Mononuclear cell (primary cell): ENCODE results near the gene SHISAL1. TPM values are rescaled to one million over a fixed set of nuclear protein-coding genes. Genes with fewer than 3 reads are reported as not detected.
"Not testable (repeated sequence)": the region's sequence is repeated elsewhere in the genome, so short reads cannot be mapped to it uniquely, and the experiment has no call there.

Source experiments
- H3K27me3 ChIP-seq: 2 replicates; pipeline ENCODE4 v1.6.0; 2011; ENCODE audit warnings: low read length, control low read depth; ENCODE audit not compliant: insufficient read depth
- H3K4me1 ChIP-seq: 2 replicates; pipeline ENCODE4 v1.5.1; 2011; ENCODE audit warnings: mild to moderate bottlenecking, low read length, control low read depth; ENCODE audit not compliant: insufficient read depth
- H3K4me3 ChIP-seq: 2 replicates; pipeline ENCODE4 v1.5.1; 2011; ENCODE audit warnings: mild to moderate bottlenecking, low read length, moderate library complexity
- H3K9me3 ChIP-seq: 2 replicates; pipeline ENCODE4 v1.5.1; 2011; ENCODE audit warnings: low read depth, mild to moderate bottlenecking, control low read depth, low read length
- total RNA-seq: library from RNA; depleted of rRNA; stranded (reverse); fragments of >200 nt; gene quantifications from one replicate; pipeline ENCODE4 v1.2.3, GENCODE V29; 2012

SHISAL1 gene
- total RNA-seq, 1 donor: not detected

DNA sequence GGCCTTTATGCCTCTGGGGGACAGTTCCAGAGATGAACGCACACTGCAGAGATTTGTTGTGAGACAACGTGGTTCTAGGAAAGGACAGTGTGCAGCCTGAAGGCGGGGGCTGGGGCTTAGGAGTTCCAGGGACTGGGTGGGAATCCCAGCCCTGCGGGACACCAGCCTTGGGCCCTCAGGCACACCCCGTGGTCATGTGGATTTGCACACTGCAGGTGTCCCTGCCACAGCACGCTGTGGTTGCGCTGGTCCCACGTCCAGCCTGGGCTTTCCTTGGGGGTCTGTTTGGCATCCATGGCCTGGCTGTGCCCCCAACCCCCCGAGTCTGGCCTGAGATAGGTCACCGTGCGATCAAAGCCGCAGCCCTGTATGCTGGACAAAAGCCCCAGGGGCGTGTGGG, 7.3 kb downstream of the SHISAL1 start:
- H3K4me3 ChIP-seq: no peak overlapping the region
- no peaks in the 10 kb centered on the region for H3K4me1 ChIP-seq
- H3K27me3 ChIP-seq: no peaks in the 10 kb centered on the region
- no peaks in the 10 kb centered on the region for H3K9me3 ChIP-seq

GRCh38 chr22:44304911-44305310, 7.8 kb downstream of the SHISAL1 start:
- H3K4me1 ChIP-seq: no peaks in the 10 kb centered on the region
- no peak overlapping the region for H3K4me3 ChIP-seq
- no peaks in the 10 kb centered on the region for H3K27me3 ChIP-seq
- H3K9me3 ChIP-seq: no peaks in the 10 kb centered on the region

DNA sequence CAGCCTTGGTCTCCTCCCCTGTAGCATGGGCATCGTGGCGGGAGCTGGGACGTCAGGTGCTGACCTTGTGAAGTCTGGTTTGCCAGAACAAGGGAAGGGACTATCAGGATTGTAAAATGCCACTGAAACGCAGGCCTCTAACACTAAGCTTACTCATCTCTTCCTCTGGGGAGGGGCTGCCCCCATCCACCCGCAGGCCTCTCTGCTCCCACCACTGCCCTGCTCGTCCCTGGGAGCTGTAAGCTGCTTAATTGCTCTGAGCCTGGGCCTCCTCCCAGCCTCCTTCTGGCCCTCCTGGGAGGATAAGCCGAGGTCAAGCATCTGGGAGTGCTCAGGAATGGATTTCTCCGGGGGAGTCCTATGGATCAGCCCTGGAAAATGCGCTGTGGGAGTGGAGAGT, 8.4 kb downstream of the SHISAL1 start:
- Histone ChIP-seq H3K9me3 (no peaks in the 10 kb centered on the region), H3K4me3 (no peak overlapping the region), H3K27me3 (no peaks in the 10 kb centered on the region), H3K4me1 (no peaks in the 10 kb centered on the region)

- not testable (repeated sequence) for H3K27me3 ChIP-seq, H3K4me1 ChIP-seq, H3K4me3 ChIP-seq, H3K9me3 ChIP-seq
Measured at GRCh38 chr22:44302363-44302762, 10.4 kb downstream of the SHISAL1 start.

GRCh38 chr22:44301039-44301438, 11.7 kb downstream of the SHISAL1 start:
- Histone ChIP-seq H3K27me3 (no peaks in the 10 kb centered on the region), H3K4me3 (no peak overlapping the region), H3K4me1 (no peaks in the 10 kb centered on the region), H3K9me3 (no peaks in the 10 kb centered on the region)

- Histone ChIP-seq H3K4me1 (no peaks in the 10 kb centered on the region), H3K4me3 (no peak overlapping the region), H3K9me3 (no peaks in the 10 kb centered on the region), H3K27me3 (no peaks in the 10 kb centered on the region)
Measured at GRCh38 chr22:44299124-44299523, 13.6 kb downstream of the SHISAL1 start.

- Histone ChIP-seq H3K9me3 (no peaks in the 10 kb centered on the region), H3K4me1 (no peaks in the 10 kb centered on the region), H3K27me3 (no peaks in the 10 kb centered on the region), H3K4me3 (no peak overlapping the region)
Measured at GRCh38 chr22:44298406-44299091, 14.2 kb downstream of the SHISAL1 start.

GRCh38 chr22:44297470-44298061, 15.2 kb downstream of the SHISAL1 start:
- Histone ChIP-seq H3K27me3 (no peaks in the 10 kb centered on the region), H3K9me3 (no peaks in the 10 kb centered on the region), H3K4me1 (no peaks in the 10 kb centered on the region), H3K4me3 (no peak overlapping the region)

DNA sequence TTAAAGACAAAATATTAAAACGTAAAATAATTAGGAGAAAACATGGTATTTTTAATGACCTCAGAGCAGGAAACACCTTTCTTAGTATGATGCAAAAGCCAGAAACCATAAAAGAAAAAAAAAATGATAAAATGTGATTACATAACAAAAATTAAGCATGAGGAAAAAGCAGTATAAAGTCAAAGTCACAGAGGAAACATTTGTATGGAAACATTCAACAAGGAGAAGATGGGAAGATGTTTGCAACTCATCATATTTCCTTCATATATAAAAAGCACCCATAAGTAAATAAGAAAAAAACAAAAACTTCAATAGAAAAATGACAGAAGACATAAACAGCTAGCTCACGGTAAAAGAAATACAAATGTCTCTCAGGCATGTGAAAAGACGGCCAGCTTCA, 17.3 kb downstream of the SHISAL1 start:
- H3K4me3 ChIP-seq: no peak overlapping the region
- no peaks in the 10 kb centered on the region for H3K9me3 ChIP-seq
- no peaks in the 10 kb centered on the region for H3K4me1 ChIP-seq
- H3K27me3 ChIP-seq: no peaks in the 10 kb centered on the region

DNA sequence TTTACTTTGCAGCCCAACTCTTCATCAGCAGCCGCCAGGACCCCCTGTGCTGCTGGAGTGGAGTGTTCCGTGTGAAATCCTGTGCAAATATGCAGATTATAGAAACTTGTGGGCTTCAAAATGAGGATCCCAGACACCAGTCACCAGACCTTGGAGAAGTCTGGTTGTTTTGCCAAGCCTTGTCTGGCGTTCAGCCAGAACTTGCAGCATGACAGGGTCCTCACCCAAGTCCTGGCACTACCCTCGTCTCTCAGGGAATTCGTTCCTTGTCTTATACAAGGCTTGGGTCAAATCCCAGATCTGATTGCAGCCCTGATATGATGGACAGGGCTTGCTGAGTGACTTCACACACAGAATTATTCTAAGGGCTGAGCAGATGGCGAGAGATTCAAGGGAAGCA, 18.9 kb downstream of the SHISAL1 start:
- H3K4me1 ChIP-seq: no peaks in the 10 kb centered on the region
- no peak overlapping the region for H3K4me3 ChIP-seq
- no peaks in the 10 kb centered on the region for H3K9me3 ChIP-seq
- H3K27me3 ChIP-seq: no peaks in the 10 kb centered on the region

DNA sequence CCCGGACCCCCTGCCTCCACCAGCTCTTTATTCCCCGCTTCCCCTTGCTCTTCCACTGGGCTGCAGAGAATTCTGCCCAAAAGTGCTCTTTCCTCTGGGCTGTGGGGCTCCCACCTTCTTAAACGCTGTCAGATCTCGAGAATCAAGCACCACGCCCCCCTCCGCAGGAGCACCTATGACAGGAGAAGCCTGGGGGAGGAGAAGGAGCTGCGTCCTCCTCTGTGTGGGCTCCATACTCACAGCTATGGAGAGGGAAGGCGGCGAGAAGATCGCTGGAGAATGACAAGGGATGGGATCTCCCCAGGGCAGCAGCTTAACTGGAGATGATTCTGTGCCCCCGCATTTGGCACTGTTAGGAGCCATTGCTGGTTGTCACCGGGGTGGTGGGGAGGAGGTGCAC, 19.7 kb downstream of the SHISAL1 start:
- Histone ChIP-seq H3K27me3 (no peaks in the 10 kb centered on the region), H3K4me1 (no peaks in the 10 kb centered on the region), H3K4me3 (no peak overlapping the region), H3K9me3 (no peaks in the 10 kb centered on the region)

DNA sequence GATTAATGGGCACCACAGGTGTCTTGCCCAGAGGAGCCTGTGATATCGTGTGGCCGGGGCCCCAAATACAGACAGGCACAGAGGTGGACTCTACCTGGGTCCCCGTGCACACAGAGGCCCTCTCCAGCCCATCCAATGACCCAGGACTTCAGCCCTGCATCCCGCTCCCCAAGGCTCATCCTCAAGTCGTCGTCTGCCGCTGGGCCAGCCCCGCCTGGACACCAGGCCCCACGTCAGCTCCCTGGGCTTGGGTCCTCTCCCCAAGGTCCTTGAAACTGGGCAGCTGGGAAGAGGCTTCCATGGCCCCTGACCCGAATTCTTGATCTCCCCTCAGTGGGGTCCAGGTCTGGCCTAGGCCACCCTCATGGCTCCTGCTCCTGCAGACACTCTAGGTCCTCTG, 20.2 kb downstream of the SHISAL1 start:
- Histone ChIP-seq H3K4me3 (no peak overlapping the region), H3K9me3 (no peaks in the 10 kb centered on the region), H3K27me3 (no peaks in the 10 kb centered on the region), H3K4me1 (no peaks in the 10 kb centered on the region)

GRCh38 chr22:44291674-44292360, 20.9 kb downstream of the SHISAL1 start:
- no peaks in the 10 kb centered on the region for H3K9me3 ChIP-seq
- no peaks in the 10 kb centered on the region for H3K27me3 ChIP-seq
- H3K4me1 ChIP-seq: no peaks in the 10 kb centered on the region

DNA sequence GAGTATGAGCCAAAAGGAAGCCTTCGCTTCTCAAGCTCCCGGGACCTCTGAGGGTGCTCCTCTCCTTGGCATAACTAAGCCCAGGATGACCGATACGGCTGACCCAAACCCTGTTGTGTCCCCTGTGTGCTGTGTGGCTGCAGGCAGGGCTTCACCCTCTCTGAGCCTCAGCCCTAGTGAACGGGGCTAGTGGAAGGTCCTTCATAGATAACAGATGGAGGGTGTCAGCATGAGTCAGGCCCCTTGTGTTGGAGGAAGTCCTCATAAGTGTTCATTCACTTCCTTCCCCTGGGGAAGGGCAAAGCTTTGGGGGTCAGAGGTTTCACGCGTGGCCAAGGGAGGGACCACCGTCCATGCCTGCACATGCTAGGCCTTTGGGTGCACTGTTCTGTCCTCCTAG, 21.5 kb downstream of the SHISAL1 start:
- Histone ChIP-seq H3K9me3 (no peaks in the 10 kb centered on the region), H3K4me1 (no peaks in the 10 kb centered on the region), H3K4me3 (no peak overlapping the region), H3K27me3 (no peaks in the 10 kb centered on the region)

More at GRCh38 chr22:44291674-44292360, 20.9 kb downstream of the SHISAL1 start:
- no peak overlapping the region for H3K4me3 ChIP-seq

GRCh38 chr22:44289414-44290171, 23.2 kb downstream of the SHISAL1 start:
- no peaks in the 10 kb centered on the region for H3K27me3 ChIP-seq
- H3K4me1 ChIP-seq: no peaks in the 10 kb centered on the region
- H3K4me3 ChIP-seq: no peak overlapping the region
- H3K9me3 ChIP-seq: no peaks in the 10 kb centered on the region
